HepG2 (cell line): Measurements from ENCODE around the gene TASP1.

Experiments used
- ATF2 ChIP-seq: sonication (generic); formaldehyde crosslinking; IDR thresholded peaks from 2 replicates; pipeline ENCODE4 v1.4.0; 2020; ENCODE audit warnings: missing genetic modification reagents
- CREB1 ChIP-seq, 2 experiments: fragments of 450-650 bp in 1 of 2; IDR thresholded peaks; 2 replicates each; pipeline ENCODE4 v1.6.1; 2016 to 2017; ENCODE audit warnings: control low read depth in 1 of 2, mild to moderate bottlenecking in 1 of 2, missing compliant biosample characterization in 1 of 2, missing genetic modification characterization in 1 of 2
- FOXK2 ChIP-seq: fragments of 450-650 bp; IDR thresholded peaks from 2 replicates; pipeline ENCODE4 v1.6.1; 2016
- POLR2A ChIP-seq, 2 experiments: IDR thresholded peaks; 2 replicates each; pipeline ENCODE4 v1.6.1; 2011; ENCODE audit warnings: low read depth in 2 of 2, low read length in 2 of 2, mild to moderate bottlenecking in 1 of 2, moderate library complexity in 1 of 2; ENCODE audit not compliant: insufficient read depth in 1 of 2
- PRDM10 ChIP-seq: sonication (generic); formaldehyde crosslinking; IDR thresholded peaks from 2 replicates; pipeline ENCODE4 v1.4.0; 2020; ENCODE audit warnings: low read depth, missing genetic modification reagents
- ZBTB33 ChIP-seq: sonication (generic); formaldehyde crosslinking; IDR thresholded peaks from 2 replicates; pipeline ENCODE4 v1.4.0; 2020; ENCODE audit warnings: missing genetic modification reagents

- TF ChIP-seq FOXK2 (no peak), POLR2A (IDR thresholded peaks at IDR 0.05; ENCODE audit: insufficient read depth in 1 of 2, low read depth in 2 of 2, low read length in 2 of 2) (no peak), PRDM10 (no peak), CREB1 (IDR thresholded peaks at IDR 0.05) (no peak), CREB1 (CRISPR knock-in tag; IDR thresholded peaks at IDR 0.05) (no peak), ZBTB33 (CRISPR knock-in tag) (no peak), ATF2 (CRISPR knock-in tag) (no peak)
Observed at GRCh38 chr20:13554706-13555105, 84.0 kb downstream of the TASP1 start.
